ENCODE measurements around the gene CD93. TPM values are rescaled to one million over a fixed set of nuclear protein-coding genes. Genes with fewer than 3 reads are reported as not detected.

The CD93 gene
- total RNA-seq, 2 experiments from 2014 or later: 1.1 TPM

DNA sequence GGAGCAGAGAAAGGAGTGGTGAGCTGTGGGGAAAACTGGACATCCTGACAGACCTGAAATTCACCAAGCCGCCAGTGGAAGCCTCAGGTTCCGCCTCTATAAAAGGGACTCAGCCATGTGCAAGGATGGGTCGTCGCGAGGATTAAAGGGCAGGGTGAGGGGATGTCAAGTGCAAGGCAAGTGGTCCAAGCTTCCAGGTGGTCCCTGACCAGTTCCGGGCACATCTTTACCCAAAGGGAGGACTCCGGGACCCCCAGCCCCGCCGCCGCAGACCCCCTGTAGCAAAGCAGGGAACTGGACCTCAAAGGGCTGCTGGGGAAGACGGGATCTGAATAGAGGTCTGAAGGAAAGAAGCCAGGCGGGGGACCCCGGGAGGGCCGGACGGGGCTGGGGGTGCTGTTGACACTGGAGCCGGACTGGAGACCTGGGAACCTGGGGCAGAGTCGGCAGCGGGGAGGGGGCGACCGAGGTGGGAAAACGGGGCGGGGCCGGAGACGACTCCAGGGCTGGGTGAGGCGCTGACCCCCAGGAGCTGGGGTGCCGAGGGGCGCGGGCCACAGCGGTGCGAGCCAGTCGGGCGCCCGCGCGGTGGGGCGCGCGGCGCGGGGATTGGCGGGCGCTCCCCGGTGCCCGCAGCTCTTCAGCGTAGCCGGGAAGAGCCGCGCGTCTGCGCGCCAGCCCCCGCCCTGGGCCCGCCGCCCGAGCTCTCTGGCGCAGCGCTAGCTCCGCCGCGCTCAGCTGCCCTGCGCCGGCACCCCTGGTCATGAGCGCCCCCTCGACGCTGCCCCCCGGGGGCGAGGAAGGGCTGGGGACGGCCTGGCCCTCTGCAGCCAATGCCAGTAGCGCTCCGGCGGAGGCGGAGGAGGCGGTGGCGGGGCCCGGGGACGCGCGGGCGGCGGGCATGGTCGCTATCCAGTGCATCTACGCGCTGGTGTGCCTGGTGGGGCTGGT, 51.1 kb downstream of the CD93 start, which contains the start of gene SSTR4:
Gene SSTR4, plus strand, starts transcription at position 592 of the 951 bp plus-strand sequence. Its CDS starts 172 bp downstream, at position 764.
- no peaks in the 10 kb centered on the region for H3K36me3 ChIP-seq (ENCODE audit: insufficient read depth, low read length)
- intact Hi-C loops (cut with DNase I, micrococcal nuclease): no loop called here
- Mint-ChIP-seq H3K4me1 (ENCODE audit: low read depth) (no peaks in the 10 kb centered on the region), H3K9me3 (no peaks in the 10 kb centered on the region), H3K4me3 (no peak within 1 kb of the TSS), H3K27me3 (peaks cover 64% of the 10 kb centered on the region), H3K36me3 (ENCODE audit: low read depth) (no peaks in the 10 kb centered on the region), H3K27ac (no peak within 1 kb of the TSS)
- CTCF ChIA-PET: no interaction called here
- H3K27ac ChIP-seq (ENCODE audit: low read depth in 1 of 2, low read length in 2 of 2): no peak within 1 kb of the TSS
- H3K4me3 ChIP-seq (ENCODE audit: low read length): no peak within 1 kb of the TSS
- H3K4me1 ChIP-seq (ENCODE audit: insufficient read depth, low read length): no peaks in the 10 kb centered on the region
- ATAC-seq (ENCODE audit: poor library complexity): no peak
- DNase-seq: no peak
- POLR2A ChIA-PET: no interaction called here
- H3K27me3 ChIP-seq (ENCODE audit: control insufficient read depth in 1 of 2, insufficient read depth in 2 of 2, low read length in 2 of 2): peaks cover under 1 to 3% of the 10 kb centered on the region in 2 experiments
- TF ChIP-seq, protein P1, sequence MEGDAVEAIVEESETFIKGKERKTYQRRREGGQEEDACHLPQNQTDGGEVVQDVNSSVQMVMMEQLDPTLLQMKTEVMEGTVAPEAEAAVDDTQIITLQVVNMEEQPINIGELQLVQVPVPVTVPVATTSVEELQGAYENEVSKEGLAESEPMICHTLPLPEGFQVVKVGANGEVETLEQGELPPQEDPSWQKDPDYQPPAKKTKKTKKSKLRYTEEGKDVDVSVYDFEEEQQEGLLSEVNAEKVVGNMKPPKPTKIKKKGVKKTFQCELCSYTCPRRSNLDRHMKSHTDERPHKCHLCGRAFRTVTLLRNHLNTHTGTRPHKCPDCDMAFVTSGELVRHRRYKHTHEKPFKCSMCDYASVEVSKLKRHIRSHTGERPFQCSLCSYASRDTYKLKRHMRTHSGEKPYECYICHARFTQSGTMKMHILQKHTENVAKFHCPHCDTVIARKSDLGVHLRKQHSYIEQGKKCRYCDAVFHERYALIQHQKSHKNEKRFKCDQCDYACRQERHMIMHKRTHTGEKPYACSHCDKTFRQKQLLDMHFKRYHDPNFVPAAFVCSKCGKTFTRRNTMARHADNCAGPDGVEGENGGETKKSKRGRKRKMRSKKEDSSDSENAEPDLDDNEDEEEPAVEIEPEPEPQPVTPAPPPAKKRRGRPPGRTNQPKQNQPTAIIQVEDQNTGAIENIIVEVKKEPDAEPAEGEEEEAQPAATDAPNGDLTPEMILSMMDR (IDR thresholded peaks at IDR 0.05): no peak
- peaks cover 0 to 11% of the 10 kb centered on the region in 2 experiments for H3K9me3 ChIP-seq (ENCODE audit: control insufficient read depth in 1 of 2, insufficient read depth in 1 of 2, low read length in 2 of 2)

DNA sequence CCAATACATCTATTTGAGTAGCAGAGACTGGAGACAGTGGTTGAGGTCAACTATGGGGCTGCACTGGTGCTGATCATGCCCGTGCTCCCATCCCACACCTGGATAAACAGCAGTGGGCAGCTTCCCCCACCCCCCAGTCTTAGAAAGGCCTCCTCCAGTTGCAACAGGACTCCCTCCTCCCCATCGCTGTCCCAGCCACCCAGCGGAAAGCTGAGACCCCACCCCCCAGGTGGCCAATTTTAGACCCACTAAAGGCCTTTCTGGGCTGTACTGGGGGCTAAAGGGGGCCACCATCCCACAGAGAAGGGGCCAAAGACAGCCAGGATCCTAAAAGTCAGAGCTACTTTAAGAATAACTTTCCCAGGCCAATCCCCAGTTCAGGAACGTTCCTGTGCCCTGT, 52.2 kb downstream of the CD93 start:
- intact Hi-C loops (cut with DNase I, micrococcal nuclease): no loop called here

DNA sequence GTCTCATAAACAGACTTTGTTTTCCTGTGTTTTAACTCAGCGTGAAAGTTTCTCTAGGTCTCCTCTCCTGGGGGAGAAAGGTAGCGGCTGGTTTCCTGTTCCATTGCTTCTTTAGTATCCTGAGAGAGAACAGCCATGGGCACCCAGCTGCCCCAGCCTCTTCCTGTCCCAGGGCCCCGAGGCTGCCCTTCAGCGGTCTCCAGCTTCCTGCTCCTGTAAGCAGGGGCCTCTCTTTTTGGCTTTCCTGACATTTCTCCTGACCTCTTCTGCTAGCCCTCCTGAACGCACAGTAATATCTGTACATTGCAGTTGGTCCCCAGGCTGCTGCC, 53.4 kb downstream of the CD93 start:
- peaks cover 0 to 11% of the 10 kb centered on the region in 2 experiments for H3K9me3 ChIP-seq (ENCODE audit: control insufficient read depth in 1 of 2, insufficient read depth in 1 of 2, low read length in 2 of 2)
- no peak overlapping the region for H3K27ac ChIP-seq (ENCODE audit: low read depth in 1 of 2, low read length in 2 of 2)
- intact Hi-C loops (cut with DNase I, micrococcal nuclease): no loop called here
- peaks cover 48% of the 10 kb centered on the region for H3K27me3 Mint-ChIP-seq
- H3K4me1 ChIP-seq (ENCODE audit: insufficient read depth, low read length): no peaks in the 10 kb centered on the region
- H3K36me3 Mint-ChIP-seq (ENCODE audit: low read depth): no peaks in the 10 kb centered on the region
- no peak overlapping the region for H3K27ac Mint-ChIP-seq
- no peaks in the 10 kb centered on the region for H3K4me1 Mint-ChIP-seq (ENCODE audit: low read depth)
- DNase-seq: no peak
- no peak overlapping the region for H3K4me3 Mint-ChIP-seq
- H3K36me3 ChIP-seq (ENCODE audit: insufficient read depth, low read length): no peaks in the 10 kb centered on the region
- H3K27me3 ChIP-seq (ENCODE audit: control insufficient read depth in 1 of 2, insufficient read depth in 2 of 2, low read length in 2 of 2): peaks cover 0 to 3% of the 10 kb centered on the region in 2 experiments
- no peak for ATAC-seq (ENCODE audit: poor library complexity)
- CTCF ChIA-PET: no interaction called here
- no peaks in the 10 kb centered on the region for H3K9me3 Mint-ChIP-seq
- H3K4me3 ChIP-seq (ENCODE audit: low read length): no peak overlapping the region
- POLR2A ChIA-PET: no interaction called here
- TF ChIP-seq, protein P1 (IDR thresholded peaks at IDR 0.05): no peak

More for the DNA sequence above, 52.2 kb downstream of the CD93 start:
- no peaks in the 10 kb centered on the region for H3K36me3 ChIP-seq (ENCODE audit: insufficient read depth, low read length)
- TF ChIP-seq, protein P1 (IDR thresholded peaks at IDR 0.05): no peak
- ATAC-seq (ENCODE audit: poor library complexity) (no peak), DNase-seq (no peak)
- H3K27me3 ChIP-seq (ENCODE audit: control insufficient read depth in 1 of 2, insufficient read depth in 2 of 2, low read length in 2 of 2): peaks cover 0 to 3% of the 10 kb centered on the region in 2 experiments
- H3K4me1 ChIP-seq (ENCODE audit: insufficient read depth, low read length): no peaks in the 10 kb centered on the region
- H3K27ac ChIP-seq (ENCODE audit: low read depth in 1 of 2, low read length in 2 of 2): no peak overlapping the region
- Mint-ChIP-seq H3K4me3 (no peak overlapping the region), H3K36me3 (ENCODE audit: low read depth) (no peaks in the 10 kb centered on the region), H3K27ac (no peak overlapping the region), H3K9me3 (no peaks in the 10 kb centered on the region), H3K27me3 (peaks cover 54% of the 10 kb centered on the region), H3K4me1 (ENCODE audit: low read depth) (no peaks in the 10 kb centered on the region)
- ChIA-PET CTCF (no interaction called here), POLR2A (no interaction called here)
- no peak overlapping the region for H3K4me3 ChIP-seq (ENCODE audit: low read length)
- H3K9me3 ChIP-seq (ENCODE audit: control insufficient read depth in 1 of 2, insufficient read depth in 1 of 2, low read length in 2 of 2): peaks cover 0 to 11% of the 10 kb centered on the region in 2 experiments

Measured in CD4-positive, alpha-beta T cell (primary cell).